ENCODE results near the gene AMIGO1.

The AMIGO1 gene

GRCh38 chr1:109466452-109467300, 42.9 kb downstream of the AMIGO1 start, which contains the start of gene SYPL2:
TSS of gene SYPL2 (plus strand) at chr1:109466546. CDS start at chr1:109466844, 298 bp downstream.
- no peaks in the 10 kb centered on the region for H3K9me3 ChIP-seq (ENCODE audit: low read length)
- H3K36me3 ChIP-seq (ENCODE audit: insufficient read depth, low read length) = no peaks in the 10 kb centered on the region
- H2AFZ ChIP-seq (ENCODE audit: low read depth, low read length) = peak within 1 kb of the TSS; percentile 70
- H3K27me3 ChIP-seq (ENCODE audit: insufficient read depth, low read length) = peaks cover 69% of the 10 kb centered on the region
- peak within 1 kb of the TSS; percentile 48 for H3K4me3 ChIP-seq (ENCODE audit: low read length)
- H3K4me1 ChIP-seq (ENCODE audit: insufficient read depth, low read length) = peaks cover 4% of the 10 kb centered on the region

- peaks cover 72% of the 10 kb centered on the region for H3K27me3 ChIP-seq (ENCODE audit: insufficient read depth, low read length)
- no peaks in the 10 kb centered on the region for H3K9me3 ChIP-seq (ENCODE audit: low read length)
- H2AFZ ChIP-seq (ENCODE audit: low read depth, low read length) = peak overlapping the region; percentile 70
- H3K4me3 ChIP-seq (ENCODE audit: low read length) = peak overlapping the region; percentile 48
- H3K4me1 ChIP-seq (ENCODE audit: insufficient read depth, low read length) = peaks cover 4% of the 10 kb centered on the region
- no peaks in the 10 kb centered on the region for H3K36me3 ChIP-seq (ENCODE audit: insufficient read depth, low read length)
Measured at GRCh38 chr1:109466125-109466451, 43.4 kb downstream of the AMIGO1 start.

GRCh38 chr1:109457819-109458218, 51.7 kb downstream of the AMIGO1 start:
- peaks cover 3% of the 10 kb centered on the region for H3K9me3 ChIP-seq (ENCODE audit: low read length)
- H3K36me3 ChIP-seq (ENCODE audit: insufficient read depth, low read length) = no peaks in the 10 kb centered on the region
- no peak overlapping the region for H2AFZ ChIP-seq (ENCODE audit: low read depth, low read length)
- H3K27me3 ChIP-seq (ENCODE audit: insufficient read depth, low read length) = peaks cover 5% of the 10 kb centered on the region
- H3K4me1 ChIP-seq (ENCODE audit: insufficient read depth, low read length) = no peaks in the 10 kb centered on the region
- no peak overlapping the region for H3K4me3 ChIP-seq (ENCODE audit: low read length)

- Histone ChIP-seq H3K4me3 (ENCODE audit: low read length) (no peak overlapping the region), H3K9me3 (ENCODE audit: low read length) (peaks cover 6% of the 10 kb centered on the region), H3K4me1 (ENCODE audit: insufficient read depth, low read length) (no peaks in the 10 kb centered on the region)
Measured at GRCh38 chr1:109454497-109455133, 54.9 kb downstream of the AMIGO1 start.

More at GRCh38 chr1:109454497-109455133, 54.9 kb downstream of the AMIGO1 start:
- Histone ChIP-seq H2AFZ (ENCODE audit: low read depth, low read length) (no peak overlapping the region), H3K27me3 (ENCODE audit: insufficient read depth, low read length) (no peaks in the 10 kb centered on the region), H3K36me3 (ENCODE audit: insufficient read depth, low read length) (no peaks in the 10 kb centered on the region)
